Cardiac muscle cell (in vitro differentiated cells and primary cell): ENCODE measurements around the gene PCK1. TPM values are rescaled to one million over a fixed set of nuclear protein-coding genes. Genes with fewer than 3 reads are reported as not detected.

ENCODE experiments used
- DNase-seq, 2 donors: peaks; one replicate each; pipeline versions ENCODE4 v3.0.0 to v3.0.0-alpha.2; 2010 to 2017; ENCODE audit warnings: low read depth in 1 of 2, low spot score in 1 of 2
- H3K27ac ChIP-seq: fragments of 200-600 bp; sonication (generic); 2 replicates; pipeline ENCODE4 v1.5.1; 2016
- H3K27me3 ChIP-seq: fragments of 200-600 bp; sonication (generic); 2 replicates; pipeline ENCODE4 v1.6.0; 2016; ENCODE audit warnings: control low read depth
- H3K36me3 ChIP-seq: fragments of 200-600 bp; sonication (generic); 2 replicates; pipeline ENCODE4 v1.5.1; 2016; ENCODE audit warnings: control low read depth
- H3K4me1 ChIP-seq: fragments of 200-600 bp; sonication (generic); 2 replicates; pipeline ENCODE4 v1.8.1; 2017; ENCODE audit warnings: low read depth, mild to moderate bottlenecking, mixed run types
- H3K4me3 ChIP-seq: fragments of 200-600 bp; sonication (generic); 2 replicates; pipeline ENCODE4 v1.5.1; 2016; ENCODE audit warnings: mild to moderate bottlenecking
- H3K9me3 ChIP-seq: fragments of 200-600 bp; sonication (generic); 2 replicates; pipeline ENCODE4 v1.5.1; 2017; ENCODE audit warnings: low read depth, mild to moderate bottlenecking, control low read depth
- CTCF ChIP-seq: IDR thresholded peaks from 2 replicates; pipeline ENCODE4 v1.5.1; 2012; ENCODE audit warnings: low read depth, mild to moderate bottlenecking, low read length
- polyA plus RNA-seq: library from polyadenylated mRNA; unstranded; fragments of >200 nt; fragmentation: Nextera tagmentation; extraction: Ambion mirVana; gene quantifications from 2 replicates; pipeline ENCODE4 v1.2.1, GENCODE V29; 2016
- total RNA-seq: library from RNA; depleted of rRNA; stranded (reverse); fragments of >200 nt; gene quantifications from 2 replicates; pipeline ENCODE4 v1.2.3, GENCODE V29; 2016

PCK1 gene
- total and polyA plus RNA-seq, 2 experiments from 2014 or later = 1.6 TPM; not detected in 1

GRCh38 chr20:57530327-57530981 lies 30.5 kb upstream of the PCK1 start:
- no peak for TF ChIP-seq CTCF
- Histone ChIP-seq H3K36me3 (no peaks in the 10 kb centered on the region), H3K27me3 (no peaks in the 10 kb centered on the region), H3K4me1 (no peaks in the 10 kb centered on the region), H3K27ac (no peak overlapping the region), H3K4me3 (no peak overlapping the region), H3K9me3 (no peaks in the 10 kb centered on the region)
- DNase-seq = no peak

GRCh38 chr20:57532104-57532503 lies 28.8 kb upstream of the PCK1 start:
- TF ChIP-seq CTCF = no peak

GRCh38 chr20:57535297-57535696 lies 25.6 kb upstream of the PCK1 start:
- Histone ChIP-seq H3K27me3 (no peaks in the 10 kb centered on the region), H3K4me1 (no peaks in the 10 kb centered on the region), H3K36me3 (no peaks in the 10 kb centered on the region), H3K27ac (no peak overlapping the region), H3K9me3 (no peaks in the 10 kb centered on the region), H3K4me3 (no peak overlapping the region)
- DNase-seq = no peak
- TF ChIP-seq CTCF = no peak

More at GRCh38 chr20:57532104-57532503, 28.8 kb upstream of the PCK1 start:
- Histone ChIP-seq H3K9me3 (no peaks in the 10 kb centered on the region), H3K27ac (no peak overlapping the region), H3K4me1 (no peaks in the 10 kb centered on the region), H3K4me3 (no peak overlapping the region), H3K36me3 (no peaks in the 10 kb centered on the region), H3K27me3 (no peaks in the 10 kb centered on the region)
- DNase-seq = no peak

GRCh38 chr20:57536120-57536708 lies 24.7 kb upstream of the PCK1 start:
- Histone ChIP-seq H3K27ac (no peak overlapping the region), H3K4me1 (no peaks in the 10 kb centered on the region), H3K27me3 (no peaks in the 10 kb centered on the region), H3K36me3 (no peaks in the 10 kb centered on the region), H3K9me3 (no peaks in the 10 kb centered on the region), H3K4me3 (no peak overlapping the region)
- TF ChIP-seq CTCF = no peak
- no peak for DNase-seq

GRCh38 chr20:57536771-57537724 lies 23.9 kb upstream of the PCK1 start:
- no peak overlapping the region for H3K27ac ChIP-seq
- no peak for DNase-seq
- H3K4me3 ChIP-seq = no peak overlapping the region
- H3K9me3 ChIP-seq = no peaks in the 10 kb centered on the region
- no peak for TF ChIP-seq CTCF
- H3K36me3 ChIP-seq = no peaks in the 10 kb centered on the region
- H3K4me1 ChIP-seq = no peaks in the 10 kb centered on the region
- H3K27me3 ChIP-seq = no peaks in the 10 kb centered on the region
